Rectal smooth muscle tissue (tissue), 1 donor: Measurements from ENCODE around the gene RAD9A.

Source experiments
- H3K27ac ChIP-seq: one replicate; pipeline ENCODE4 v1.7.0; 2013; ENCODE audit warnings: low read depth, low read length, inconsistent platforms
- H3K27me3 ChIP-seq: one replicate; pipeline ENCODE4 v1.7.0; 2013; ENCODE audit warnings: low read length; ENCODE audit not compliant: control insufficient read depth, insufficient read depth
- H3K36me3 ChIP-seq: one replicate; pipeline ENCODE4 v1.7.0; 2013; ENCODE audit warnings: low read length; ENCODE audit not compliant: control insufficient read depth, insufficient read depth
- H3K4me1 ChIP-seq: one replicate; pipeline ENCODE4 v1.7.0; 2013; ENCODE audit warnings: low read length; ENCODE audit not compliant: control insufficient read depth, insufficient read depth
- H3K4me3 ChIP-seq: one replicate; pipeline ENCODE4 v1.7.0; 2013; ENCODE audit warnings: low read length
- H3K9ac ChIP-seq: one replicate; pipeline ENCODE4 v1.7.0; 2013; ENCODE audit warnings: low read length

Gene RAD9A

GRCh38 chr11:67405688-67406339 lies 14.0 kb downstream of the RAD9A start:
- H3K4me3 ChIP-seq, result no peak overlapping the region
- peaks cover 10% of the 10 kb centered on the region for H3K27me3 ChIP-seq
- H3K4me1 ChIP-seq, result no peaks in the 10 kb centered on the region
- no peak overlapping the region for H3K27ac ChIP-seq
- no peaks in the 10 kb centered on the region for H3K36me3 ChIP-seq
- H3K9ac ChIP-seq, result no peak overlapping the region

- Histone ChIP-seq H3K9ac (no peak overlapping the region), H3K27me3 (peaks cover 16% of the 10 kb centered on the region), H3K27ac (no peak overlapping the region), H3K4me1 (no peaks in the 10 kb centered on the region), H3K36me3 (no peaks in the 10 kb centered on the region), H3K4me3 (no peak overlapping the region)
These were observed 14.7 kb downstream of the RAD9A start for GRCh38 chr11:67406420-67406968.

GRCh38 chr11:67406969-67407687 lies 15.3 kb downstream of the RAD9A start:
- no peaks in the 10 kb centered on the region for H3K4me1 ChIP-seq
- no peak overlapping the region for H3K9ac ChIP-seq
- H3K27ac ChIP-seq, result no peak overlapping the region
- H3K36me3 ChIP-seq, result no peaks in the 10 kb centered on the region
- H3K27me3 ChIP-seq, result peaks cover 16% of the 10 kb centered on the region
- no peak overlapping the region for H3K4me3 ChIP-seq

- H3K9ac ChIP-seq, result no peak overlapping the region
- H3K27ac ChIP-seq, result no peak overlapping the region
- H3K4me1 ChIP-seq, result no peaks in the 10 kb centered on the region
- no peaks in the 10 kb centered on the region for H3K36me3 ChIP-seq
- peaks cover 16% of the 10 kb centered on the region for H3K27me3 ChIP-seq
- H3K4me3 ChIP-seq, result no peak overlapping the region
These were observed 15.9 kb downstream of the RAD9A start for GRCh38 chr11:67407688-67408163.

- H3K9ac ChIP-seq, result no peak overlapping the region
- H3K27ac ChIP-seq, result no peak overlapping the region
- H3K36me3 ChIP-seq, result no peaks in the 10 kb centered on the region
- no peak overlapping the region for H3K4me3 ChIP-seq
- H3K4me1 ChIP-seq, result no peaks in the 10 kb centered on the region
- H3K27me3 ChIP-seq, result peaks cover 16% of the 10 kb centered on the region
These were observed 16.8 kb downstream of the RAD9A start for GRCh38 chr11:67408437-67409200.

- Histone ChIP-seq H3K27me3 (peaks cover 16% of the 10 kb centered on the region), H3K36me3 (no peaks in the 10 kb centered on the region), H3K9ac (no peak overlapping the region), H3K4me1 (no peaks in the 10 kb centered on the region), H3K4me3 (no peak overlapping the region), H3K27ac (no peak overlapping the region)
These were observed 17.5 kb downstream of the RAD9A start for GRCh38 chr11:67409261-67409666.

GRCh38 chr11:67409781-67410368 lies 18.1 kb downstream of the RAD9A start:
- H3K9ac ChIP-seq, result no peak overlapping the region
- no peaks in the 10 kb centered on the region for H3K4me1 ChIP-seq
- peaks cover 16% of the 10 kb centered on the region for H3K27me3 ChIP-seq
- no peak overlapping the region for H3K27ac ChIP-seq
- no peaks in the 10 kb centered on the region for H3K36me3 ChIP-seq
- H3K4me3 ChIP-seq, result peak overlapping the region; percentile 2

GRCh38 chr11:67410369-67410831 lies 18.6 kb downstream of the RAD9A start:
- H3K27ac ChIP-seq, result no peak overlapping the region
- no peaks in the 10 kb centered on the region for H3K36me3 ChIP-seq
- no peaks in the 10 kb centered on the region for H3K4me1 ChIP-seq
- H3K4me3 ChIP-seq, result no peak overlapping the region
- H3K27me3 ChIP-seq, result peaks cover 16% of the 10 kb centered on the region
- H3K9ac ChIP-seq, result no peak overlapping the region

GRCh38 chr11:67410984-67411784 lies 19.4 kb downstream of the RAD9A start:
- Histone ChIP-seq H3K36me3 (no peaks in the 10 kb centered on the region), H3K27me3 (peaks cover 16% of the 10 kb centered on the region), H3K9ac (no peak overlapping the region), H3K4me1 (no peaks in the 10 kb centered on the region), H3K4me3 (no peak overlapping the region), H3K27ac (no peak overlapping the region)

- Histone ChIP-seq H3K4me1 (no peaks in the 10 kb centered on the region), H3K9ac (no peak overlapping the region), H3K4me3 (no peak overlapping the region), H3K27me3 (peaks cover 16% of the 10 kb centered on the region), H3K27ac (no peak overlapping the region), H3K36me3 (no peaks in the 10 kb centered on the region)
These were observed 20.0 kb downstream of the RAD9A start for GRCh38 chr11:67411785-67412152.

GRCh38 chr11:67412495-67413179 lies 20.9 kb downstream of the RAD9A start:
- no peaks in the 10 kb centered on the region for H3K4me1 ChIP-seq
- H3K27ac ChIP-seq, result no peak overlapping the region
- no peaks in the 10 kb centered on the region for H3K36me3 ChIP-seq
- H3K4me3 ChIP-seq, result no peak overlapping the region
- peaks cover 16% of the 10 kb centered on the region for H3K27me3 ChIP-seq
- H3K9ac ChIP-seq, result no peak overlapping the region
